ENCODE results near the gene RGPD8.
"Not testable (repeated sequence)": the region's sequence is repeated elsewhere in the genome, so short reads cannot be mapped to it uniquely, and the experiment has no call there.

The RGPD8 gene

GRCh38 chr2:112434890-112435715 is 1.7 kb upstream of the RGPD8 start:
- not testable (repeated sequence) for DNase-seq

- peak; percentile 30 for DNase-seq
These were observed 686 bp upstream of the RGPD8 start for GRCh38 chr2:112433932-112434730.

- DNase-seq = peak; percentile 39
These were observed 538 bp downstream of the RGPD8 start for GRCh38 chr2:112432735-112433479.

- DNase-seq = not testable (repeated sequence)
These were observed 1.1 kb downstream of the RGPD8 start for GRCh38 chr2:112432390-112432734.

- DNase-seq = not testable (repeated sequence)
These were observed 1.7 kb downstream of the RGPD8 start for GRCh38 chr2:112431587-112432295.

- not testable (repeated sequence) for DNase-seq
These were observed 8.9 kb downstream of the RGPD8 start for GRCh38 chr2:112424553-112424952.

GRCh38 chr2:112416860-112417259 is 16.6 kb downstream of the RGPD8 start:
- not testable (repeated sequence) for DNase-seq

GRCh38 chr2:112360055-112360454 is 73.4 kb downstream of the RGPD8 start:
- not testable (repeated sequence) for DNase-seq

GRCh38 chr2:112354335-112354734 is 79.1 kb downstream of the RGPD8 start:
- not testable (repeated sequence) for DNase-seq

GRCh38 chr2:112352809-112353603 is 80.4 kb downstream of the RGPD8 start:
- DNase-seq = not testable (repeated sequence)

- not testable (repeated sequence) for DNase-seq
These were observed 81.2 kb downstream of the RGPD8 start for GRCh38 chr2:112352292-112352691.

- DNase-seq = no peak
These were observed 88.1 kb downstream of the RGPD8 start for GRCh38 chr2:112345030-112346027.

- DNase-seq = no peak
These were observed 89.4 kb downstream of the RGPD8 start for GRCh38 chr2:112343827-112344585.

GRCh38 chr2:112342067-112342550 is 91.3 kb downstream of the RGPD8 start:
- no peak for DNase-seq

GRCh38 chr2:112340475-112341267 is 92.8 kb downstream of the RGPD8 start:
- no peak for DNase-seq

GRCh38 chr2:112339986-112340385 is 93.5 kb downstream of the RGPD8 start:
- no peak for DNase-seq

- no peak for DNase-seq
These were observed 97.8 kb downstream of the RGPD8 start for GRCh38 chr2:112335600-112335999.

- DNase-seq = no peak
These were observed 101.2 kb downstream of the RGPD8 start for GRCh38 chr2:112332123-112332696.

All from left hindlimb (tissue), 1 donor.